CD4-positive, alpha-beta T cell treated with Interleukin-17A for 4 hours (primary cell): ENCODE results near the gene KNOP1.
"Not testable (repeated sequence)": the region's sequence is repeated elsewhere in the genome, so short reads cannot be mapped to it uniquely, and the experiment has no call there.

Experiments used
- DNase-seq: peaks from one replicate; pipeline ENCODE4 v3.0.0-alpha.2; 2020; ENCODE audit warnings: mixed read lengths

KNOP1 gene

GRCh38 chr16:19737306-19738038, 19.4 kb upstream of the KNOP1 start:
- no peak for DNase-seq

- DNase-seq: no peak
Measured at GRCh38 chr16:19735074-19735867, 17.2 kb upstream of the KNOP1 start.

DNA sequence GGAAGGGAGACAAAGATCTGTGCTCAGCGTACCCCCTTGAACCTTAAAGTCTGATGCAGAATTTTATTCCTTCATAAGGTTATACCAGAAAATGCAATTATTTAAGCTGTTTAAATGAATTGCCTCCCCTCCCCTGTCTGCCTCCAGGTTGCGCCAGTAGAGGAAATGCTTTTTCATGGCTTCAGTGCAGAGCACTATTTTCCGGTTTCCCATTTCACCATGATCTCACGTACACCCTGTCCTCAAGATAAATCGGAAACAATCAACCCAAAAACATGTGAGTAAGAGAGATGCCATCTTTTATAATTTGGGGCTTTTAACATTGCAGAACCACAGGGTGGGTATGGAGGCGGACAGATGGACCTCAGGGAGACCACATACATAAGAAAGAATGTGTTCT, 15.5 kb upstream of the KNOP1 start:
- no peak for DNase-seq

DNA sequence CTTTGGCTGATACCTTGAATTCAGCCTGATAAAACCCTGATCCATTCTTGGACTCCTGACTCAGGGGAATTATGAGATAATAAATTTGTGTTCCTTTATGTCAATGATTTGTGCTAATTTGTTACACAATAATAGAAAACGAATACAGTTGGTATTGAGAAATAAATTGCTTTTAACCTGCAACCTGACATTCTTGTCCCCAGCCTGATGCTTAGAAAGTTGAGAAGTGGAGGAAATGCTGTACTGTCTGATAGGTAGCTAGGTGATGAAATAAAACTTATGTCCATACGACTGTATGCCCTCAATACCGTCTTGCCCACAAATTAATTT, 10.6 kb upstream of the KNOP1 start:
- no peak for DNase-seq

- no peak for DNase-seq
Measured at GRCh38 chr16:19722981-19723380, 5.0 kb upstream of the KNOP1 start.

- no peak for DNase-seq
Measured at GRCh38 chr16:19722269-19722952, 4.4 kb upstream of the KNOP1 start.

- DNase-seq: peak; percentile 12
Measured at GRCh38 chr16:19718624-19718965, 568 bp upstream of the KNOP1 start.

DNA sequence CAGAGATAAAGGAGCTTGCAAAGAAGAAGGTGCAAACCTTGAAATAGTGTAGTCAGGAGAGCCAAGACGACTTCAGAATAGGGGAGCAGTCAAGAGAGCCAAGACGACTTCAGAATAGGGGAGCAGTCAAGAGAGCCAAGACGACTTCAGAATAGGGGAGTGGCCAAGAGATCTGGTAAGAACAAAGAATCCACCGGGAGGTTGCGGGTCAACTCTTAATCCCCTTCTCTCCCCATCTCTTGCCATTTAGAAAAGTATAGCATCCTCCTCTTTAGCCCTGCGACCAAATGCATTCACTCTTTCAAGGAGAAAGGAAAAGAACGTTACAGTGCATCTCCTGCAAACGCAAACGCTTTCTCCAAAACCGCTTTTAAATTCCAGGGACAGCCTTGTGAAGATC, 713 bp downstream of the KNOP1 start:
- no peak for DNase-seq

DNA sequence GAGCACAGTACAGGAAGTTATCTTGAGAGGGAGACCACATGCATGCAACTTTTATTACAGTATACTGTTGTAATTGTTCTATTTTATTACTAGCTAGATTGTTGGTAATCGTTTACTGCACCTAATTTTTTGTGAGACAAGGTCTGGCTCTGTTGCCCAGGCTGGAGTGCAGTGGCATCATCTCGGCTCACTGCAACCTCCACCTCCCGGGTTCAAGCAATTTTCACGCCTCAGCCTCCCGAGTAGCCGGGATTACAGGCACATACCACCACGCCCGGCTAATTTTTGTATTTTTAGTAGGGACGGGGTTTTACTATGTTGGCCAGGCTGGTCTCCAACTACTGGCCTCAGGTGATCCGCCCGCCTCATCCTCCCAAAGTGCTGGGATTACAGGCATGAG, 1.3 kb downstream of the KNOP1 start:
- not testable (repeated sequence) for DNase-seq

DNA sequence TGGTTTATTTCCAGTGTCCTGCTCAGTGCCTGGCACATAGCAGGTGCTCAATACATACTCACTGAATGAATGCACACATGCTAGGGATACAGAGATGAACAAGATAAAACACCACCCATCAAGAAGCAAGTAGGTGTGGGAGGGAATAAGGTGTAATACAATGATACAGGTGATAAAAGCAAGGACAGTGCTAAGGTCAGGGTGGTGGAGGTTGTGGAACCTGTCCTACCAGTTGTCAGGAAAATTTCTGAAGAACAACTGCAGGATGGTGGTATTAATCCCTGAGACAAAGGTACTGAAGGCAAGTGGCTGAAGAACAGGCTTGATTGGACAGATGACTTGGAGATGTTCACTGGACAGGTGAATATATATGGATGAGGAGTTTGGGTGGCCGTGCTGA, 1.8 kb downstream of the KNOP1 start:
- DNase-seq: no peak

- no peak for DNase-seq
Measured at GRCh38 chr16:19715566-19715965, 2.5 kb downstream of the KNOP1 start.

DNA sequence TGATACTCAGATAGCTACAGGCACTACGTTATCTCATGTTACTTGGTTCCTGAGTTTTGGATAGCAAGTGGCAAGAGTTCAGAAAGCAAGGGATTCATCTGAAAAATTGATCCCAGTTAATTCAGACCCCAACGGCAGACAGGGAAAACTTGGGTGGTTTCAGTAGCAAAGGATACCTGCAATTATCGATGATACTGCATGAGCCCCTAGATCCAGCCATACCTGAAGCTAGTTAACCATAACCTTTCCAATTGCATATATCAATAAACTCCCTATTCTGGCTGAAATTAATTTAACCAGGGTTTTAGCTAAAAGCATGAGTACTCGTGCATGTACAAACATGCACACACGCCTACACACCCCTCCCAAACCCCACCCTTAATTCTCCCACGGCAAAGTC, 4.3 kb downstream of the KNOP1 start:
- no peak for DNase-seq

- DNase-seq: no peak
Measured at GRCh38 chr16:19712418-19713058, 5.5 kb downstream of the KNOP1 start.

DNA sequence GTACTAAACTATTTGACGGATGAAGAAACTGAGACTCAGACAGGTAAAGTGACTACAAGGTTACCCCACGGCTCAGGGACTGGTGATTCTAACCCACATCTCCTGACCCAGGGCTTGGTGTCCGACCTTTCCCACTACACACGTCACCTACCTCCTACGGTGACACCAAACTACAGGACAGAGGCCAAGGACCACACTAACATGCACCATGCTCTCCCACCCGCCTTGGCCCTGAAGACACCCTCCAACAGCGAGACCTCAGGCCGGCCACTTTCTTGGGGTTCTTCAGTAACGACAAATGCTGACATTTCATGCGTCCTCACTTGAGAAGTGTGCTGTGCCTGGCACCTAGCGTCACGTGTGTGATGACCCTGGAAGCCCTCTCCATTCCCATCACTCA, 6.4 kb downstream of the KNOP1 start:
- DNase-seq: no peak

- no peak for DNase-seq
Measured at GRCh38 chr16:19710991-19711545, 7.0 kb downstream of the KNOP1 start.

- no peak for DNase-seq
Measured at GRCh38 chr16:19710191-19710908, 7.7 kb downstream of the KNOP1 start.

GRCh38 chr16:19709381-19710136, 8.5 kb downstream of the KNOP1 start:
- DNase-seq: no peak

GRCh38 chr16:19708296-19709205, 9.5 kb downstream of the KNOP1 start:
- DNase-seq: no peak

GRCh38 chr16:19707569-19708295, 10.3 kb downstream of the KNOP1 start:
- DNase-seq: no peak

- DNase-seq: no peak
Measured at GRCh38 chr16:19706846-19707245, 11.2 kb downstream of the KNOP1 start.
